ENCODE data around the gene ZNF683.
"Not testable (repeated sequence)": the region's sequence is repeated elsewhere in the genome, so short reads cannot be mapped to it uniquely, and the experiment has no call there.

The ZNF683 gene

GRCh38 chr1:26372611-26373010 lies at the start of gene ZNF683:
ZNF683 (minus strand) TSS chr1:26372750; CDS start chr1:26368571, 4,179 bp downstream.
- not testable (repeated sequence) for DNase-seq

- DNase-seq, result no peak
Measured at GRCh38 chr1:26419494-26419893, 46.9 kb upstream of the ZNF683 start.

DNA sequence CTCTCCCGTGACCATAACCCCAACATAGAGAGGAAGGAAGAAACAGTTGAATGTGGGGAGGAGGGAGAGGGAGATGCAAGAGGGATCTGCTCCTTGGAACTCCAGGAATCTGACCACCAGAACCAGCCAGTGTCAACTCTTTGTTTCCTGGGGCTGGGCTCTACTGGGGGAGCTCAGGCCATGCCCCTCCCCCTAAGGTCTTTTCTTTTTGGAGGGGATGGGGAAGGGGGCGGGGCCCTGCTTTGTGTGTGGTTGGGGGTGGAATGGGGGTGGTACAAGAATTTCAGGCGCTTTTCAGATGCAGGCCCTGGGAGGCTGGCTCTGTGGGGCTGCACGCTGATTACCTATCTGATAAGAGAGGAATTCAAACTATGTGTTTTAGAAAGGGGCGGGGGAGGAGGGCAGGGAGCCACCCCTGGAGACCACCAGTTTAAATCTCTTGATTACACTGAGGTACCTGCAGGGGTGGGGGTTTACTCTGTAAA lies 46.4 kb upstream of the ZNF683 start:
- DNase-seq, result no peak

DNA sequence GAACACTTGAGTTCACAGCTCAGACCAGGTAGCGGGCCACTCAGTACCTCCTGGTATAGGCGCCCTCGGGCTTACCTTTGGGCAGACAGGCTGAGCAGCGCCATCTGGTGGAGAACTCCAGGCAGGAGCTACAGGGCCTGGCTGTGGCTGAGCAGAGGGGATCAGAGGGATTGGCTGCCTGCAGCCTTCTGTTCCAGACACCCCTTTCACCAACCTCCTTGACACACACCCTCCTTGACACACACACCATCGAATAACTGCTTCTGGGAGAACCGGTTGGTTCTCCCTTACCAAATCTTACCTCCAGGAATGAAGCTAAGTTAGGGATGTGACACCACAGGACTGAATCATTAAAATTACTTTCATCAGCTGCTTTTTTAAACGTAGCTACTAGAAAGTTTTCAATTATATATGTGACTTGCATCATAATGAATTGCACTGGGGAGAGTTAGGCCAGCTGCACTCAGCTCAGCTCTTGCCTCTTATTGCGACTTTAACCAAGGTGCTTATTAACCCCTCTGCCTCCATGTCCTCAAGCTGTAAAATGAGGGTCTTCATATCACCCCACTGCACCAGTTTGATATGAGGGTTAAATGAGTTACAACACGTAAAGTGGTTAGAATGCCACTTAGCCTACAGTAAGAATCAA lies 44.7 kb upstream of the ZNF683 start:
- peak; percentile 65 for DNase-seq

DNA sequence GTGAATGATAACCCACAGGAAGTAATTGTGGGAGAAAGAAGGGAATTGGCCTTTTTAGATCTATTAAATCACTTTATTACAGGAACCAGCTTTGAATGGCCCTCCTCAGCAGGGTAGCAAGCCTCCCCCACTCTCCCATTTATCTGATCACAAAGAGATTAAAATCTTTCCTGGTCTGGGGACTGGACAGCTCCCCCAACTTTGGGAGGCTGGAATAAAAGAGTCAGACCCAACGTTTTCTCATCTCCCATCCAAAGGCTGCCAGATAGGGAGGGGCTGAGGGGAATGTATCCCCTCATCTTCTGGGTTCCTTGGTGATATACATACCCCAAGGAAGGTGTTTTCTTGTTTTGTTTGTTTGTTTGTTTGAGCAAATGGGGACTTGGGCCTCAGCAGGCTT lies 40.5 kb upstream of the ZNF683 start:
- DNase-seq, result no peak

- DNase-seq, result no peak
Measured at GRCh38 chr1:26412180-26412840, 39.8 kb upstream of the ZNF683 start.

DNA sequence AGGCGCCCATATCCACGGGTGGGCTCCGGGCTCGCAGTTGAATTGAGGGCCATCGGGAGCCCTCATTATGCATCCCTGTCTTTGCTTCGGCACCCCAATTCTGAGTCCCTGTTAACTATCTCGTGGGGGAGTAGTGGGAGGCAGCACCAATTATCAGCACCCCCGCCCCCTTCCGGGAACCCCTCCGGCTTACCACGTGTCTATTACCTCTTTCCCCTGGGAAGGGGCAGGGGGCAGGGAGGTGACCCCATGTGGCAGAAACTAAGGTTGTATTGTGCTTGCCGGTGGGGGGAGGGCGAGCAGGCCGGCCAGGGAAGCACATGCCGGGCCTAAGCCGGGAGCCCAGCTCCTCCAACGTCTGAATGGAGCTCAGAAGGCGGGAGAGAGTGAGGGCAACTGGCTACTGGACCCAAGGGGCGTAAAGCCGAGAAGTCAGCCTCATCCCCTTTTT lies 39.1 kb upstream of the ZNF683 start:
- DNase-seq, result no peak

- no peak for DNase-seq
Measured at GRCh38 chr1:26410706-26411623, 38.4 kb upstream of the ZNF683 start, which contains the start of gene LIN28A. LIN28A (plus strand) TSS chr1:26410817; CDS start chr1:26410892, 75 bp downstream.

GRCh38 chr1:26409191-26409807 lies 36.7 kb upstream of the ZNF683 start:
- DNase-seq, result no peak

GRCh38 chr1:26408604-26409003 lies 36.1 kb upstream of the ZNF683 start:
- no peak for DNase-seq

DNA sequence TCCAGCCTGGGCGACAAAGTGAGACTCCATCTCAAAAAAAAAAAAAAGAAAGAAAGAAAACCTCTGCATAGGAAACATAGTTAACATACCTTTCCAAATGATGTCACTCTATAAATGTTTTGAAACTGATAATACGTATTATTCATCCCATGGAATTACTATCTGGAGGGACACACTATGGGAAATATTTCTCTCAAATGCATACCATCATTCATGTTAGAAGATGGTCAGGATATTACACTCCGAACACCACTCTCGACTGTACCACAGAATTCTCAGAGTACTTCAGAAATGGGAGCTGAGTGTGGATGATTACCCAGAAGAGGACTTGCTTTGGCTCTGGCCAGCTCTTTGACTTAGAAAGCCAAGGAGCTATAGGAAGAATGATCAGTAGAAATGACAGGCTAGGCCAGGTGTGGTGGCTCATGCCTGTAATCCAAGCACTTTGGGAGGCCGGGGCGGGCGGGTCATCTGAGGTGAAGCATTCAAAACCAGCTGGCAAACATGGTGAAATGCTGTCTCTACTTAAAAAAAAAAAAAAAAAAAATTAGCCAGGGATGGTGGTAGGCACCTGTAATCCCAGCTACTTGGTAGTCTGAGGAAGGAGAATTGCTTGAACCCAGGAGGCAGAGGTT lies 32.8 kb upstream of the ZNF683 start:
- DNase-seq, result no peak

GRCh38 chr1:26404641-26405040 lies 32.1 kb upstream of the ZNF683 start:
- DNase-seq, result no peak

DNA sequence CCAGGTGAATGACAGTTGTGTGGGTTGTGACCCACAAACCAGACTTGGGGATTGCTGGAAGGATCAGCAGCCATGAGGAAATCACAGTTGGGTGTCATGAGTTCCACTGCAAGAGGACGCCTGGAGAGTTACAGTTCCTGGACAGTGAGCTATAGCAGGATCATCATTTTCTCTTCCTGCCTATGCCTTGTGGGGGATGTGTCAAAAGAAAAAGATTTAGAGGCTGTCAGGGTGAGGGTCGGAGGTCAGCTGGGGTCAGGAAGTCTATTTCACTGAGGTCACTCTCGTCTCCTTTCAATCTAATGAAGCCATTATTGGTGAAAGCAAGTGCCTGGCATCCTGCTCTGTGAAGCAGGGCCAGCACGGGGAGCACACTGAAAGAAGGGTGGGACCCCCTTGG lies 31.1 kb upstream of the ZNF683 start:
- DNase-seq, result no peak

- no peak for DNase-seq
Measured at GRCh38 chr1:26401891-26402290, 29.3 kb upstream of the ZNF683 start.

- no peak for DNase-seq
Measured at GRCh38 chr1:26399034-26399433, 26.5 kb upstream of the ZNF683 start.

- no peak for DNase-seq
Measured at GRCh38 chr1:26395754-26396153, 23.2 kb upstream of the ZNF683 start.

- DNase-seq, result peak; percentile 28
Measured at GRCh38 chr1:26391450-26391849, 18.9 kb upstream of the ZNF683 start.

- no peak for DNase-seq
Measured at GRCh38 chr1:26389604-26390247, 17.2 kb upstream of the ZNF683 start.

DNA sequence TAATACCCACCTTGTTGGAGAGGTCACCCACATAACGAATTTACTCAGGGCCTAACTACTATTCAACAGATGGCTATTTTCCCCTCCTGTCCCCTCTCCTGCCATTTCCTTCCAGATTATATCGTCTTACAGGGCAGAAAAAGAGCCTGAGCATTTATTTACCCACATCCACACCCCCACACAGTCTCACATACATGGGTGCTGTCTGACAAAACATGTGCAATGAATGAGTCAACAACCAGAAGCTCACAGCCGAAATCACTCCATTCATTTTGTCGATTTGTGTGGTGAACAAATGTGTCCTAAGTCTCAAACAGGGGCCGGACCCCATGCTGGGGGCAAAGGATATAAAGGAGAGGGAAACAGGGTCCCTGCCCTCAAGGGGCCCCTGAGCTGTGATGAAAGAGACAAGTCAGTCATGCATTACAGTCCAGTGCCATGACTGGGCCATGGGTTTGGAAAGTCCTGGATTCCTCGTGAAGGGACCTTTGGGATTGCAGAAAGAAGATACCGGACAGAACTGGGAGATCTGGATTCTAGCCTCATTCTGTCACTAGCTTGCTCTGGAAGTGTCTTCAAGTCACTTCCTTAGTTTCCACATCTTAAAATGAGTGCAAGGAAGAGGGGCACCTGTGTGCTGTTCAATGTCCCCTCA lies 16.4 kb upstream of the ZNF683 start:
- DNase-seq, result no peak

- no peak for DNase-seq
Measured at GRCh38 chr1:26387447-26387846, 14.9 kb upstream of the ZNF683 start.

- DNase-seq, result not testable (repeated sequence)
Measured at GRCh38 chr1:26385063-26385462, 12.5 kb upstream of the ZNF683 start.
